Stimulated activated CD4-positive, alpha-beta T cell treated with anti-CD3 and anti-CD28 coated beads, Interleukin-12 subunit alpha, Interleukin-12 subunit beta, amount 100 ng/mL, for 4 hours (primary cell): ENCODE measurements around the gene RAB4B.
A peak's percentile ranks its signal among the peaks of the same experiment; 100 is the strongest.
"Not testable (repeated sequence)": the region's sequence is repeated elsewhere in the genome, so short reads cannot be mapped to it uniquely, and the experiment has no call there.

Experiments used
- DNase-seq: peaks from one replicate; pipeline ENCODE4 v3.0.0-alpha.2; 2020

RAB4B gene

DNA sequence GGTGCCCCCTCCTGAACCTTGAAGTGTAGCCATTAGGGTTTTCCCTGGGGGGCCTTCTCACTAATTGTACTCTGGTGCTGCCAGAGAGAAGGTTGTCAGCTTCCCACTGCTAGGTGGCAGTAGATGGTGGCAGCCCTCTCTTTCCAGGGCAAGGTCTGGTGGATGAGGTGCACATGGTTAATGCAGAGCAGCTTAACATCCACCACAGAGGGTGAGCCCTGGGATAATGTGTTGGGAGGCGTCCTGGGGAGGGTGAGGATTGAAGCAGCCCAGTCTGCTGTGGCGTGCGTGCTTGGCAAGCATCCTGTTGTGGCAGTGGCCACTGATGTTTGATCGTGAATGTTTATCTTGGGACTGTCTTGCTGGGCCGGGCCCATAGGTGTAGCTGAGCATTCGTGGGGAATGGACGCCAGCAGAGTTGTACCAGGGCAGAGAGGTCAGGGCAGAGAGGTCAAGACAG, 26.8 kb downstream of the RAB4B start:
- DNase-seq: no peak

DNA sequence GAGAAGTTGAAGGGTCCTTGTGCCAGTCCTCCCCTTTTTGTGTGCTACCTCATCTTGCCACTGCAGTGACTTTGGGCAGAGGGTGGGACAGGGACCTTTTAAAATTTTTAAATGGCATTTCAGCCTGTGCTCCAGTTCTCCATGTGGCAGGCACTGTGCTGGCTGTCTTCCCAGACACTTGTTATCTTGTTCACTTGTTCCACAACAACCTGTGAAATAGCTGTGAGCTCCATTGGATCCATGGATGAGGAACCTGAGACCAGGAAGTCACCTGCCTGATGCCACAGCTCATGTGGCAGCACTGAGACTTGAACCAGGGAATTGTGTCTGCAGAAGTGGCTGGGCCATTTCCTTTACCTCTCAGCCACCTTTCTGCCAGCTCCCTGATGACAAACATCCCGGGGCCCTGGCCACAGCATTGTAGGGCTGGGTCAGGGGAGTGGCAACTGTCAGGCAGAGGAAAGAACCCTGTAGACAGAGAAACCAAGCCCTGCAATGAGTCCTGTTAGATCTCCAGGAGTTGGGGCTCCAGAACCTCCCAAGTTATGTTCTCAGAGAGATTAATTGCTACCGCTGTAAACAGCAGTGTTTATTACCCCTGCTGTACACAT, 27.3 kb downstream of the RAB4B start:
- no peak for DNase-seq

DNA sequence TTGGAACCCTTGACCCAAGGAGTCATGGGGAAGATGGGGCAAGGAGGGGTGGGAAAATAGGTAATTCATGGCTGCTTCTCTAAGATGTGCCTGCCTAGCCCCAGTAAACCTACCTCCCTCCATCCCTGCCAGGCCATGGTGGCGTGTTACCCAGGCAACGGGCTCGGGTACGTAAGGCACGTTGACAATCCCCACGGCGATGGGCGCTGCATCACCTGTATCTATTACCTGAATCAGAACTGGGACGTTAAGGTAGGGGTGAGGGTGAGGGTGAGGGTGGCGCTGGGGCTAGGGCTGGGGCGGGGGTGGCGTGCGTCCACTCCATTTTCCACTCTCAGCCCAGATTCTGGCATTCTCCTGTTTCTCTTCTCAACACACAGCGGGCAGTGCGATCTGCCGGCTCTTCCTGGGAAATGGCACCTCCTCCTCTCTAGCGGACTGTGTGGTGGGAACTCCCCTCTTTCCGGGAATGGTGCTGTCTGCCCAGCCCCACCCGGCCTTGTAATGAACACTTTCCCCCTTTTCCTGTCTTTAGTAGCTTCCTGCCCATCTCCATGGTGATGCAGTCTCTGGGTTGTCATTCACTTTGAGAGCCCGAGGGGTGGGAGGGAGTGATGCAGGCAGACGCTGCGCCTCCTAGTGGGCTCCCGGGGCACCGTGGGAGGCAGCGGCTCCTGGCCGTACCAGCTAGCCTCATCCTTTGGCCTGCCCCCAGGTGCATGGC, 28.5 kb downstream of the RAB4B start:
- DNase-seq: peak; percentile 71

DNA sequence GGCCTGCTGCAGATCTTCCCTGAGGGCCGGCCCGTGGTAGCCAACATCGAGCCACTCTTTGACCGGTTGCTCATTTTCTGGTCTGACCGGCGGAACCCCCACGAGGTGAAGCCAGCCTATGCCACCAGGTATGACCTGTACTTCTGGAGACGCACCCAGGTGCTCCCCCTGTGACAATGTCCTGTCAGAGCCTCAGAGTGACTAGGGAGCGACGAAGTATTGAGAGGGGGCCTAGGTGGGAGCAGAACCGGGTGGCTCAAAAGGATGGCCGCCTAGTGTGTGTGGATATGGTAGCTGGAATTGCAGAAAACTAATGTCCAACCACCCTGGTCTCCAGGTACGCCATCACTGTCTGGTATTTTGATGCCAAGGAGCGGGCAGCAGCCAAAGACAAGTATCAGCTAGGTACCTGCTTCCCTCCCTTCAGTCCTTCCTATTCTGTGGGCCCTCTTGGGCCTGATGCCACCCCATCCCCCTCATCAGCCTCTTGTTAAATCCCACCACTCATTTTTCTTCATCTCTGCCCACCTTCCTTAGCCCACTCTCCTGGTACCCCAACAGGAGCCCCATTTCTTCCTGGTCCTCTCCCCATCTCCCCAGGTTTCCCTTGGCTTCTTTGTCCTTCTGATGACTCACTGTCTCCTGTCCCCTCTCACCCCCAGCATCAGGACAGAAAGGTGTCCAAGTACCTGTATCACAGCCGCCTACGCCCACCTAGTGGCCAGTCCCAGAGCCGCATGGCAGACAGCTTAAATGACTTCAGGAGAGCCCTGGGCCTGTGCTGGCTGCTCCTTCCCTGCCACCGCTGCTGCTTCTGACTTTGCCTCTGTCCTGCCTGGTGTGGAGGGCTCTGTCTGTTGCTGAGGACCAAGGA, 29.3 kb downstream of the RAB4B start:
- no peak for DNase-seq

DNA sequence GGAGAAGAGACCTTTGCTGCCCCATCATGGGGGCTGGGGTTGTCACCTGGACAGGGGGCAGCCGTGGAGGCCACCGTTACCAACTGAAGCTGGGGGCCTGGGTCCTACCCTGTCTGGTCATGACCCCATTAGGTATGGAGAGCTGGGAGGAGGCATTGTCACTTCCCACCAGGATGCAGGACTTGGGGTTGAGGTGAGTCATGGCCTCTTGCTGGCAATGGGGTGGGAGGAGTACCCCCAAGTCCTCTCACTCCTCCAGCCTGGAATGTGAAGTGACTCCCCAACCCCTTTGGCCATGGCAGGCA, 29.9 kb downstream of the RAB4B start:
- DNase-seq: no peak

DNA sequence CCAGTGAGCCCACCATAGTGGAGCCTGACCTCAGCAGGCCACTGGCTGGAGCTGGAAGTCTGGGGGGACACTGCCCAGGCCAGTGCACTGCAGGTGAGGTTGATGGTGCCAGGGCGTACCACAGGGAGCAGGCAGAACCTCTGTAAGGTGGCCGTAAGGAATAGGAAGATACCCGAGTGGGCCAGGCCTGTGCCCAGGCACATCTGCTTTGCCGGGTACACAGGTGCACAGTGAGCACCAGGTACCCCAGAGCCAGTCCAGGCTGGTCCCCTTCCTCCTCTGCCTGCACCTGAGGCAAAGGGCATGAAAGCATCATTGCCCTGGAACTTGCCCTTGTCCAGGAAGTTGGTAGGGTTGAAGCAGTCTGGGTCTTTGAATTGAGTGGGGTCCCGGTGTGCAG, 30.4 kb downstream of the RAB4B start:
- DNase-seq: no peak

DNA sequence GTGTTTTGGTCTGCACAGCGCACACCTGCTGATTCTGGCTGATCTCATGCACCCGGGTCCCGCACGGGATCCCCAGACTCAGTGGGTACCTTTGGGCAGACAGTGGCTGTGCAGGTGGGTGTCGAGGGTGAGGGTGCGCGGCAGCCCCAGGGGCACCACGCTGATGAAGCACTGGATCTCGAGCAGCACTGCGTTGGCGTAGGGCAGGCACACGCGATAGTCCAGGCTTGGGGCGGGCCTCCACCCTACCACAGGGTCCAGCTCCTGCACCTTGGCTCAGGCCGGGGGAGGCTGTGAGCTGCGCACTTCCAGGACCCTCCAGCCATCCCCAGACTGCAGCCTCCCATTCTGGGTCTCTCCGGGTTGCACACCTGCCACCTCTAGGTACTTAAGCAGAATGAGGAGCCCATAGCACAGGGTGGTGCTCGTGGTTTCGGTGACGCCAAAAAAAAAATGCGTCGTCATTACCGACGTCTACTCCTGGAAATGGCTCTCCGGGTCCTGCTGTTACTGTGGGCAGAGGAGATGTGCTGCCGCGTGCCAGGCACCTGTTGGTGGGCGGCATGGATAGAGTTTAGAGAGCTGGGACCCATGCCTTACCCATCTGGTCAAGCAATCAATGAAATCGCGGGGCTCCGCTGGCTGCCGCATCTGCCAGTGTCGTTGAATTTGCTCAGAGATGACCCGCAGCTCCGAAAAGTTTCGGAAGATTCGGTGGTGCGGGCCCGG, 31.5 kb downstream of the RAB4B start:
- DNase-seq: no peak

DNA sequence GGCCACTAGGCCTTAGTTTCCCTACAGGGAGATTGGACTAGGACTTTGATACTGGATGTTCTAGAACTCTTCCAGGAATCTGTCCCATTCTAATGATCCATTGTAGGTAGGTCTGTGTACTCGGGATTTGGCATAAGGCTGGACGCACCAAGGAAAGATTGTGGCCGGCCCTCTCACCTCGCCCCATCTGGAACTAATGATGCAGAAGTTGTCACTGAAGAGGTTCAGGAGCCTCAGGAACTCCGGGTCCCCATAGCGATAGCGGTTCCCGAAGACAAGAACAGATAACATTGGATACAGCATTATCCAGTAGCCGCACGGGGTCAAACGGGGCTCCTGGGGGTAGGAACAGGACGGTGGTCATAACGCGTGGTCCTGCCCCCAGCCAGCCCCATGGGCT, 32.1 kb downstream of the RAB4B start:
- DNase-seq: no peak

DNA sequence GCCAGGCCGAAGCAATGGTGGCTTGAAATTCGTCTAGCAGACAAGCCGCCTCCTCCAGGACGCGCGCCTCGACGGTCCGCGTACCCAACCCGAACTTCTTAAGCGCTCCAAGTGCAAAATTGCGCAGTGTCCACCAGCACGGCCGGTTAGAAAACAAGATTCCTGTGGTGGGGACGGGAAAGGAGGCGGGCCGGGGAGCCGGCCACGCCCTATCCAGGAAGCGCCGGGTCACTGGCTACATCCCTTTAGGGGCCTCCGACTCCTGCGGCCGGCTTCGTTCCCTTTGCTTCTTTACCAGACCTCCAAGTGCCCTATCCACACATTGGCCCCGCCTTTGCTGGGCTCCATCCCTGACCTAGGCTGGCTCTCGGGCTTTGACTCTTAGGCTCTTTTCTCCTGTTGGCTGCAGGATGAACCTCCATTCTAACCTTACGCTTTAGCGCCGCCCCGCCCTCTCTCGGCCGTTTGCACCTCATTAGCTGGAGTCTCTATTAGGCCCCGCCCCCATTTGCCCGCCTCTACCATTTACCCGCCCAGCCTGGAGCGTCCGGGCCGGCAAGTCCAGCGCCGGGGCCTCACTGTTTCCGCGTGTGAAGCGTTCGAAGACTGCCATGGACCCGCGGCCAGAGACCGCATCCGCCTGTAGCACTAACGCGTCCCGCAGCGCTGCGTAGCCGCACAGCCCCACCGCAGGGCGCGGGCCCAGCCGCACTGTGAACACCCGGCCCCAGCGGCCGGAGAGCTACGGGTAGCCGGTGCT, 32.8 kb downstream of the RAB4B start:
- DNase-seq: not testable (repeated sequence)

DNA sequence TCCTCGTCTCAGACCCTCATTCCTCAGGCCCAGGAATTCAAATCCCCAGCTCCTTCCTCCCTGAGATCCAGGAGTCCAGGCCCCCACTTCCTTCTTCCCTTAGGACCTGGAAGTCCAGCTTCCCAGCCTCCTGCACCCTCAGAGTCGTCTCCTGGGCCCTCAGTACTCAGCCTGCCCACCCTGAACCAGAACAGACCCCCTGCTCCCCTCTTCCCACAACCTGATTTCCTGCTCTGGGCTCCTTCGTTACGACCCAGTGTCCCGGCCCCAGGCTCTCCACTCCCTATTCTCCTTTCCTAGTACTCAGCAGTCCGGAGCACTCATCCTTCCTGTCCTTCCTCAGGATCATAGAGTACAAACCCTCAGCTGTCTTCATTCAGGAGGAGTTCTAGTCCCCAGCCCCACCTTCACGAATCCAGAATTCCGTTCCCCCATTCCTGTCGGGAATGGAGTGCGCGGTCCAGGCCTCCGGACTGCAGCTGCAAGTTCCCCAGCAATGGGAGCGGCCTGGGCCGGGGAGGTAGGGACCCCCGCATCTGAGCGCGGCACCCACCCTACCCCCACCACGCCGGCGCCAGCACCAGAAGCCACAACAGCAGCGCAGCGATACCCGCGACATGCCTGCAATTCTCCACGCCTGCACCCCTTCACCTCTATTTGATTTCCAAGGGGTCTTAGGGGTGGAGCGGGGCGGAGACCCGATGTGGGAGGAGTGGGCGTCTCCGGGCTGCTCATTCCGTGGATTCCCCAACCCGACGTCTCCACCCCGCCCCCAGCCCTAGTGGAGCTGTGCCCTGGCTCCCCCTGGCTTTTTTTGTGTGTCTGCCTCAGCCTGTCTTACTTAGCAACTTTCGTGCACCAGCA, 33.7 kb downstream of the RAB4B start:
- no peak for DNase-seq

DNA sequence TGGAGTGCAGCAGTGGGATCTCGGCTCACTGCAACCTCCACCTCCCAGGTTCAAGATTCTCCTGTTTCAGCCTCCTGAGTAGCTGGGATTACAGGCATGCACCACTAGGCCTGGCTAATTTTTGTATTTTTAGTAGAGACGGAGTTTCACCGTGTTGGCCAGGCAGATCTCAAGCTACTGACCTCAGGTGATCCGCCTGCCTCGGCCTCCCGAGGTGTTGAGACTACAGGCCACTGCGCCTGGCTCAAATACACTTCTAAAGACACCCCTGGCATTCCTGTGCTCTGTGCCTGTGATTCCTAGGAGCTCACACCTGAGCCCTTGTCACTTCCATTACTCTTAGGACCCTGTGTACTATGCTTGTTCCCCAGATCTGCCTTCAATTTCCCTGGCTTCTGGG, 34.5 kb downstream of the RAB4B start:
- not testable (repeated sequence) for DNase-seq

DNA sequence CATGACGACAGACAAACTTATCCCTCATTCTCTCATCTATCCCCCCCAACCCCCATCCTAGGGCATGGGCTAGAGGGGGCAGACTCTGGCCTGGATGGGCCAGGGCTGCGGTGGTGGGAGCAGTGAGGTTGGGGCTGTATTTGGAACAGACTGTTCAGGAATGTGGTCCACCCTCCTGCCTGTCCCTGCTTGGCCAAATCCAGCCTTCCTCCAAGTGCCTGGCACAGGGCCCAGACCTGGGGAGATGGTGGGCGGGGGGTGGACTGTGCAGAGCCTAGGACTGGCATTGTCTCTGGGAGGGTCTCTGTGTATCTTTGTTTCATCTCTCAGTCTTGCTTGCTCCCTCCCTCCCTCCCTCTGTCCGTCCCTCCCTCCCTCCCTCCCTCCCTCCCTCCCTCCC, 35.1 kb downstream of the RAB4B start:
- no peak for DNase-seq

DNA sequence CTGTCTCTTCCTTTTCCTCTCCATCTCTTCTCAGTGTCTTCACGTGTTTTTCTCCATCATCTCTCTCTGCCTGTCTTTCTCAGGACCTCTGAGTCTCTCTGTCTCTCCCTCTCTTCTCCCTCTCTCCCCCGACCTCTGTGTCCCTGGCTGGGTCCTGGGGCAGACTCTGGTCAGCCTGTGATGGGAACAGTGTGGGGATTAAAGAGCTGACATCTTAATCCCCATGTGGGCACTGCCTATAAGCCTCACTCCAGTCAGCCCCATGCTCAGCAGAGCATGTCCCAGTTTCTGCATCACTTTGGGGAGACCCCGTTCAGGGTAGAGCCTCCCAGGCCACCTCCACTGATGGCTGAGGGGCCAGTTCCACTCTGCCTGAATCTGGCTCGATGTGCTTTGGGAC, 37.2 kb downstream of the RAB4B start:
- DNase-seq: no peak

DNA sequence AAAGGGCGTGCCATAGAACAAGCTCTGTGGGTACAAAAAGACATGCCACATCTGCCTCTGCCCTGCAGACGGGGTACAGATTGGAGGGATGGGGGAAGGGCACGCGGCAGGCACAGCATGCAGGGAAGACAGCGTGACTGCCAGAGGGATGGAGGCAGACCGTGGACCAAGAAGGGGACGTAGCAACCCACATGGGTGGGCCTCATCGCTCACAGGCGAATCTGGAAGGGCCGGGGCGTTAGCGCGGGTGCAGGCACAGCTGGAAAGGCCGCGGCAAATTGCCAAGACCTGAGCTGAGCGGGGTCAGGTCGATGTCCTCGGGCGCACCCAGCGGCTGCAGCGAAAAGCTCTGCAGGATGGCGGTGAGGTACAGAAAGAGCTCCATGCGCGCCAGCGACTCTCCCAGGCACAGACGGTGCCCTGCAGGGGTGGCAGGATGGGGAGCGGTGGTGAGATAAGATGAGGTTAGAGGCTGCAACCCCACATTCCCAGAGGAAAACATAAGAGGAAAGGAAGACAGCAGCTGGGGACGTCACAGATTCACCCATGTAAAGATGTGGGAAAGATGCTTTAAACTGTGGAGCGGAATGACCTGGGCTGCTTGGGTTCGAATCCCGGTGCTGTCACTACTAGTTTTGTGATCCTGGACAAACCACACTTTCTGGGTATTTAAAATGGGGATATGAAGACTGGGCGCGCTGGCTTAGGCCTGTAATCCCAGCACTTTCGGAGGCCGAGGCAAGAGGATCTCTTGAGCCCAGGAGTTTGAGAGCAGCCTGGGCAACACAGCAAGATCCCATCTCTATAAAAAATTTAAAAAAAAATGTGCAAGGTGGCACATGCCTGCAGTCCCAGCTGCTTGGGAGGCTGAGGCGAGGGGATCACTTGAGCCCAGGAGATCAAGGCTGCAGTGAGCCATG, 40.7 kb downstream of the RAB4B start:
- peak; percentile 73 for DNase-seq

DNA sequence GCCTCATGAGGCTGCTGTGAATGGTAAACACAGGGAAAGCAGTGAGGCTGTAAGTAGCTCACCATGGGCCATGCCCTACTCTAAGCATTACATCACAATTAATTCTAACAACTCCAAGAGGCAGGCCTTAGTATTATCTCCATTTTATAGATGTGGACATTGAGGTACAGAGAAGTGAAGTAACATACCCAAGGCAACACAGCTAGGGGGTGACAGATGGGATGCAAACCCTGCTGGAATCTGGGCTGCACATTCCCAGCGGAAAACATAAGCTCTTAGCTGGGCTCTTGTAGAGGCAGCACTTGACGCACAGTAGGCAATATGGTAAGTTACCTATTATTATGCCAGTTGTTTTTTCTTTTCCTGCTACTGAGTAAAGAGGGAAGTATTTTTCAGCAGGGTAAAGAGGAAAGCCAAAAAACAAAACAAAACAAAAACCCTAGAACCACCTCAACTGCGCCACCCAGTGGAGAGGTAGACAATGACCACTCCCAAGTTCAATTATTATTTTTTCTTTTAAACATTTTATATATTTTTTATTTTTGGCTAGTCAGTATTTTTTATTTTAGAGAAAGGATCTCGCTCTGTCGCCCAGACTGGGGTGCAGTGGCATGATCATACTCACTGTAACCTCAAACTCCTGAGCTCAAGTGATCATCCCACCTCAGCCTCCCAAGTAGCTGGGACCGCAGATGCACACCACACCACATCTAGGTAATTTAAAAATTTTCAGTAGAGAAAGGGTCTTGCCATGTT, 41.6 kb downstream of the RAB4B start:
- DNase-seq: peak; percentile 60

DNA sequence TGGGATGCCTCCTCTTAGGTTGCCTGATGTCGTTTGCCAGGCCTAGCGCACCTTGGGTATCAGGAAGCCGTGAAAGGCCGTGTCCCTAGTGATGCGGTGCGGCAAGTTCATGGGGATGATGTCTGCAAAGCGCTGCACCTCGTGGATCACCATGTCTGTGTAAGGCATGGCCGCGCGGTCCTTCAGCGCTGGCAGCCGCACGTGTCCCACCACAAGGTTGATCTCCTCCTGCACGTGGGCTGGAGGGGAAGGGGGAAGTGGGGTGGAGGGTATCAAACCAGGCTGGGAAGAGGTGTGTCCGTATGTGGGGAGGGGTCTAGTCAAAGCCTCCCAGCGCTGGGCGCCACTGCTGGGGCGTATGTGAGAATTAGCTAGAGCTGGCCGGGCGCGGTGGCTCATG, 44.1 kb downstream of the RAB4B start:
- DNase-seq: no peak

DNA sequence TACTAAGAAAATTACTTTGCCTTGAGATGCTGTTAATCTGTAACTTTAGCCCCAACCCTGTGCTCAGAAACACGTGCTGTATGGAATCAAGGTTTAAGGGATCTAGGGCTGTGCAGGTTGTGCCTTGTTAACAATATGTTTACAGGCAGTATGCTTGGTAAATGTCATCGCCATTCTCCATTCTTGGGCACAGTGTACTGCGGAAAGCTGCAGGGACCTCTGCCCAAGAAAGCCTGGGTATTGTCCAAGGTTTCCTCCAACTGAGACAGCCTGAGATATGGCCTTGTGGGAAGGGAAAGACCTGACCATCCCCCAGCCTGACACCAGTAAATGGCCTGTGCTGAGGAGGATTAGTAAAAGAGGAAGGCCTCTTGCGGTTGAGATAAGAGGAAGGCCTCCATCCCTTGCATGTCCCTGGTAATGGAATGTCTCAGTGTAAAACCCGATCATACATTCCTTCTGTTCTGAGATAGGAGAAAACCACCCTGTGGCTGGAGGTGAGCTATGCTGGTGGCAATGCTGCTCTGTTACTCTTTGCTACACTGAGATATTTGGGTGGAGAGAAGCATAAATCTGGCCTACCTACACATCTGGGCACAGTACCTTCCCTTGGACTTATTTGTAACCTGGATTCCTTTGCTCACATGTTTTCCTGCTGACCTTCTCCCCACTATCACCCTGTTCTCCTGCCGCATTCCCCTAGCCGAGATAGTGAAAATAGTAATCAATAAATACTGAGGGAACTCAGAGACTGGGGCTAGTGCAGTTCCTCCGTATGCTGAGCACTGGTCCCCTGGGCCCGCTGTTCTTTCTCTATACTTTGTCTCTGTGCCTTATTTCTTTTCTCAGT, 44.9 kb downstream of the RAB4B start:
- not testable (repeated sequence) for DNase-seq

DNA sequence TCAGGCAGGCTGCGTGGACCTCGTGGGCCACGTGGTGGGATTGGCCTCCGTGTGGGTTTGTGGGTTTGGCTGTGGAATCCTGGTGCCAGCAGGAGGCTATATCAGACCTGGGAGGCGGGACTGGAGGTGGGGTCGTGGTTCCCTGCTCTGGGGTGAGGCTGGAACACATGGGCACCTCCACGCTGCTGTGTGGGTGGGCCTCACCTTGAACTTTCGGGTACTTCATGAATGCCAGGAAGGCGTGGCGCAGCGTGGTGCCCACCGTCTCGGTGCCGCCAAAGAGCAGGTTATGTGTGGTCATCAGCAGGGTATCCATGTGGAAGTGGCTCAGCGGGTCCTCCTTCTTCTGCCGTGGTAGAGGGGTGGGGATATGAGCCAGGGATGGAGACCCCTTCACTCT, 46.9 kb downstream of the RAB4B start:
- not testable (repeated sequence) for DNase-seq
